ENCODE data around the gene TNFAIP8. TPM values are rescaled to one million over a fixed set of nuclear protein-coding genes. Genes with fewer than 3 reads are reported as not detected.

TNFAIP8 gene
- polyA plus RNA-seq, 1 of the 3 experiments (the other 2 are of a cell fraction): 31.3 TPM

GRCh38 chr5:119373449-119373858, 17.6 kb downstream of the TNFAIP8 start:
- DNase-seq: no peak
- Histone ChIP-seq H4K20me1 (ENCODE audit: insufficient read depth) (no peaks in the 10 kb centered on the region), H3K27me3 (ENCODE audit: insufficient read depth) (no peaks in the 10 kb centered on the region), H3K27ac (ENCODE audit: low read depth in 2 of 2, low read length in 1 of 2) (no peak overlapping the region), H3K79me2 (ENCODE audit: insufficient read depth) (peaks cover 25% of the 10 kb centered on the region), H3K36me3 (replicated peaks in 1 of 2; ENCODE audit: control insufficient read depth in 1 of 2, insufficient read depth in 2 of 2, low read length in 1 of 2) (no peaks in the 10 kb centered on the region), H3K9me2 (no peaks in the 10 kb centered on the region), H3K4me3 (ENCODE audit: low read depth in 2 of 2, low read length in 1 of 2) (no peak overlapping the region), H3K4me2 (no peak overlapping the region), H3K9me3 (no peaks in the 10 kb centered on the region), H3F3A (replicated peaks; ENCODE audit: insufficient read depth) (peaks cover 4% of the 10 kb centered on the region), H3K4me1 (ENCODE audit: control insufficient read depth in 1 of 2, insufficient read depth in 2 of 2, low read depth in 1 of 2, low read length in 1 of 2) (peaks cover 0 to 16% of the 10 kb centered on the region in 2 experiments), H2AFZ (ENCODE audit: low read depth) (no peak overlapping the region), H3K9ac (no peak overlapping the region)
- CTCF ChIA-PET: interaction anchor here (2.9 kb wide), 1 partner anchor 39 kb away, joined by 11 read pairs; no protein-coding TSS in a partner anchor
- 98% methylated on average over 4 of the region's 4 CpGs for WGBS (ENCODE audit: low lambda C conversion rate)
- no peak for TF ChIP-seq ELF1 (IDR thresholded peaks at IDR 0.05)
- TF ChIP-seq NRF1 (IDR thresholded peaks at IDR 0.05; ENCODE audit: low read depth, low read length): no peak
- no peak for TF ChIP-seq MXI1 (IDR thresholded peaks at IDR 0.05; ENCODE audit: low read depth, low read length)
- no peak for TF ChIP-seq RCOR1 (IDR thresholded peaks at IDR 0.05; ENCODE audit: low read length)
- TF ChIP-seq EZH2phosphoT487 (IDR thresholded peaks at IDR 0.05; ENCODE audit: borderline replicate concordance, low read depth): no peak
- TF ChIP-seq FOXJ3 (CRISPR knock-in tag; IDR thresholded peaks at IDR 0.05): no peak
- TF ChIP-seq JUND (IDR thresholded peaks at IDR 0.05): no peak
- no peak for TF ChIP-seq MAX (IDR thresholded peaks at IDR 0.05; ENCODE audit: low read depth)
- no peak for TF ChIP-seq FOSL2 (IDR thresholded peaks at IDR 0.05; ENCODE audit: borderline replicate concordance, low read depth)
- TF ChIP-seq USF2 (IDR thresholded peaks at IDR 0.05; ENCODE audit: borderline replicate concordance, low read depth, low read length): no peak
- no peak for TF ChIP-seq TCF12 (IDR thresholded peaks at IDR 0.05)
- TF ChIP-seq RXRA (IDR thresholded peaks at IDR 0.05; ENCODE audit: borderline replicate concordance, low read depth): no peak
- TF ChIP-seq EP300 (IDR thresholded peaks at IDR 0.05; ENCODE audit: borderline replicate concordance in 1 of 2, low read depth in 1 of 2, low read length in 1 of 2): no peak
- no peak for TF ChIP-seq GATA2 (CRISPR knock-in tag; IDR thresholded peaks at IDR 0.05)
- TF ChIP-seq PBX3 (IDR thresholded peaks at IDR 0.05): no peak
- no peak for TF ChIP-seq NFIC (IDR thresholded peaks at IDR 0.05; ENCODE audit: borderline replicate concordance)
- TF ChIP-seq REST (IDR thresholded peaks at IDR 0.05; ENCODE audit: low read depth, low read length): no peak
- no peak for TF ChIP-seq ZBTB33 (IDR thresholded peaks at IDR 0.05; ENCODE audit: borderline replicate concordance, low read depth)
- TF ChIP-seq MEF2A (IDR thresholded peaks at IDR 0.05; ENCODE audit: borderline replicate concordance, low read depth): no peak
- TF ChIP-seq CHD2 (IDR thresholded peaks at IDR 0.05; ENCODE audit: low read length, partially characterized antibody): no peak
- POLR2A ChIA-PET: no interaction called here

Data from SK-N-SH (cell line).